ENCODE measurements around the gene SUGCT.

GRCh38 chr7:40828686-40829600 is 694.1 kb downstream of the SUGCT start:
- no peak for TF ChIP-seq POLR2AphosphoS5 (IDR thresholded peaks at IDR 0.05)
- no peak for TF ChIP-seq CTCF (IDR thresholded peaks at IDR 0.05 in 8 of 11, conservative IDR thresholded peaks at IDR 0.05 in 3 of 11)
